ENCODE results near the gene AP3D1.

The AP3D1 gene

DNA sequence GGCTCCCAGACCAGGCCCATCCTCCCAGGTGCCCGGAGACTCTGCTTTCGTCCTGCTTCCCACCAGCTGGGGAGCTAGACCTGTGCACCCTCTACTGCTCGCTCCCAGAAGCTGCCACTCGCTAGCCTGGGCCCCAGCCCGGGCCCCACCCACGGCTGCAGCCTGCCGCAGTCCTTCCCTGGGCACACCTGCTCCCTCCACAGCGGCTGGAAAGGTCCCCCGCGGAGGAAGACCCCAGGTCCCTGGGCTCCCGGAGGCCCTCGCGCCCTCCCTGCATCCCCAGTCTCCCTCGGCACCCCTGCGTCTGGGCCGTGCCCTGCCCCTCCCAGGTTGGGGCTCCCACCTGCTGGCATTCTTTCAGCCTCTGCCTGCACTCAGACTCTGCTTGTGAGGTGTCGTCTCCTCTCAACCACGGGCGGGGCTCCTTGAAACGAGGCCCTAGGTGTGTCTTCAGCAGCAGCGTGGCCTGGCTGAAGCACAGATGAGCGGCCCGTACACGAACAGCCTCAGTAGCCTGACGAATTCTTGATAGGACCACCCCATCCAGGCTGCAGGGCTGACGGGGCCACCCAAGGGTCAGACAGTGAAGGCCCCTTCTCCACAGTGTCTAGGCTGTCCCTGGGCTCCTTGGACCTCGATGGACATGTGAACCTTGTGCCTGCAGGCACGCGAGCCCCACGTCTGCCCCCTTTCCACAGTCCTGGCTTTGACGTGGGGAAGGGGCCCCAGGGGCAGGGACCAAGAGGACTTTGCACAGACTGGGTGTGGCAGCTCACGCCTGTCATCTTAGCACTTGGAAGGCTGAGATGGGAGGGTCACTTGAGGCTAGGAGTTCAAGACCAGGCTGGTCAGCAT, 40.3 kb upstream of the AP3D1 start:
- H3K36me3 ChIP-seq (ENCODE audit: insufficient read depth, low read depth, low read length), result peaks cover 62% of the 10 kb centered on the region
- no peak overlapping the region for H3K9ac ChIP-seq (ENCODE audit: low read depth, low read length)

DNA sequence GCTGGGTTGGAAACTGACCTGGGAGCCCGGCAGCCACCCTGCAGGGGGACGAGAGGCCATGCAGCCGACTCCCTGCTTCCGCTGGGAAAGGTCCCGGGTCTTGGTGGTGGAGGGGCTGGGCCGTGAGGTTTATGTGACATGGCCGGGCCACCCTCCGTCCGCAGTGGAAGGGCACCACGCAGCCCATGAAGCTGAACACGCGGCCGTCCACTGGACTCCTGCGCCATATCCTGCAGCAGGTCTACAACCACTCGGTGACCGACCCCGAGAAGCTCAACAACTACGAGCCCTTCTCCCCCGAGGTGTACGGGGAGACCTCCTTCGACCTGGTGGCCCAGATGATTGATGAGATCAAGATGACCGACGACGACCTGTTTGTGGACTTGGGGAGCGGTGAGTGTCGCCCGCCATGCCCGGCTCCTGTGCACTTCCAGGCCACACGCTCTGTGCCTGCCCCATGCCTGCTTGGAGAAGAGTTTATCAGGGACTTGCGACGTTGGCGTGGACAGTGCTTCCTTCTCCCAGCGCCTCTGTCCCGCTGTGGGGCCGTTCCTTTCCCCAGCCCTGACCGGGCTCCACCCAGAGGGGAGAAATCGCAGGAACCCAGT, 39.6 kb upstream of the AP3D1 start:
- no peaks in the 10 kb centered on the region for H3K9me3 ChIP-seq (ENCODE audit: insufficient read depth, low read depth, low read length)
- H3K27ac ChIP-seq (ENCODE audit: low read length), result no peak overlapping the region
- no peaks in the 10 kb centered on the region for H3K27me3 ChIP-seq (ENCODE audit: insufficient read depth, low read length)
- H3K4me1 ChIP-seq (ENCODE audit: insufficient read depth, low read length), result no peaks in the 10 kb centered on the region
- H3K9ac ChIP-seq (ENCODE audit: low read depth, low read length), result no peak overlapping the region
- H3K4me3 ChIP-seq (ENCODE audit: low read length), result no peak overlapping the region
- H3K36me3 ChIP-seq (ENCODE audit: insufficient read depth, low read depth, low read length), result peaks cover 68% of the 10 kb centered on the region

More for the DNA sequence above, 40.3 kb upstream of the AP3D1 start:
- no peaks in the 10 kb centered on the region for H3K27me3 ChIP-seq (ENCODE audit: insufficient read depth, low read length)
- no peak overlapping the region for H3K4me3 ChIP-seq (ENCODE audit: low read length)
- no peak overlapping the region for H3K27ac ChIP-seq (ENCODE audit: low read length)
- H3K4me1 ChIP-seq (ENCODE audit: insufficient read depth, low read length), result no peaks in the 10 kb centered on the region
- H3K9me3 ChIP-seq (ENCODE audit: insufficient read depth, low read depth, low read length), result no peaks in the 10 kb centered on the region

DNA sequence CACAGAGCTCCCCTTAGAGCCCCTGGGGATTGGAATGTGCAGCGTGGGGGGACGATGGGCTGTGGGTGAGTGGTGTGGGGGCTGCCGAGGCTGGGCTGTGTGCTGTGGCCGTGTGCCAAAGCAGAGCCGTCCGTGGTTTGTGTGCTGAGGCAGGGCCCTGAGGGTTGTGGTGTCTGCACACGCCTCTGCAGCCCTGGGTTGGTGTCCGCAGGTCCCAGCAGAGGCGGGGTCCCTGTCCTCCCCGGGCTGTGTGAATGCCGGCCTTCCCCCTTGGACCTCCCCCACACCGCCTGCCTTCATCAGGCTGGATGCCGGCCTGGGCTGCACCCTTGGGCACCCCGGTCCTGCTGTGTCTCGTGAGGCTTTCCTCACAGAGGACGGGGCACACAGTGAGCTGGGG, 38.5 kb upstream of the AP3D1 start:
- Histone ChIP-seq H3K27me3 (ENCODE audit: insufficient read depth, low read length) (no peaks in the 10 kb centered on the region), H3K9me3 (ENCODE audit: insufficient read depth, low read depth, low read length) (no peaks in the 10 kb centered on the region), H3K9ac (ENCODE audit: low read depth, low read length) (no peak overlapping the region), H3K36me3 (ENCODE audit: insufficient read depth, low read depth, low read length) (peaks cover 68% of the 10 kb centered on the region), H3K4me1 (ENCODE audit: insufficient read depth, low read length) (no peaks in the 10 kb centered on the region), H3K4me3 (ENCODE audit: low read length) (no peak overlapping the region), H3K27ac (ENCODE audit: low read length) (no peak overlapping the region)

DNA sequence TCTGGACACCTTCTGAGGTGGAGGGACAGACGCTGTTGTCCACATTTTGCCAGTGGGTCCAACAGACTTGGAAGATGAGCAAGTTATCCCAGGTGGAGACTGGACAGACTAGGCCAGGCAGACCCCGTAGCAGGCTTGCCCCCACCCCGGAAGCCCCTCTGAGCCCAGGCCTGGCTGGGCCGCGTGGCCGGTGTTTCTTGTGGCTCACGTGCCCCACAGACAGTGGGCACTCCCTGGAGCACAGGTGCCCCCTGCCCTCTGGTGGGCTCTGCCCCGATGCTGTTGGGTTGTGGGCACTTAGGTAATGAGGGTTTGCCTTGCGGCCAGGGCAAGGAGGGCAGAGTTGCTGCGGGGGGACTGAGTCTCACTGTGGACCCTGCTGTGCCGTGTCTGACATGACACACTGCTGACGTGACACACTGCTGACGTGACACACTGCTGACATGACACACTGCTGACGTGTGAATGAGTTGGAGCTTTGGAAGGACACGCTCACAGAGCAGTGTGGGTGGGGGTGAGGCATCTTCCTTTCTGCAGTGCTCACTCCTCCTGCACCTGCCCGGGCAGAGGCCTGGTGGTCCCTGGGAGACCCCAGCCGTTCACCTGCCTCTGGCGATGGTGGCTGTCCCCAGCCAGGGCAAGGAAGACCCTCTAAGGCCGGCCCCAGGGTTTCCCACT, 37.5 kb upstream of the AP3D1 start:
- Histone ChIP-seq H3K9ac (ENCODE audit: low read depth, low read length) (no peak overlapping the region), H3K27ac (ENCODE audit: low read length) (no peak overlapping the region), H3K36me3 (ENCODE audit: insufficient read depth, low read depth, low read length) (peaks cover 60% of the 10 kb centered on the region), H3K4me3 (ENCODE audit: low read length) (no peak overlapping the region), H3K27me3 (ENCODE audit: insufficient read depth, low read length) (no peaks in the 10 kb centered on the region), H3K4me1 (ENCODE audit: insufficient read depth, low read length) (no peaks in the 10 kb centered on the region), H3K9me3 (ENCODE audit: insufficient read depth, low read depth, low read length) (no peaks in the 10 kb centered on the region)

DNA sequence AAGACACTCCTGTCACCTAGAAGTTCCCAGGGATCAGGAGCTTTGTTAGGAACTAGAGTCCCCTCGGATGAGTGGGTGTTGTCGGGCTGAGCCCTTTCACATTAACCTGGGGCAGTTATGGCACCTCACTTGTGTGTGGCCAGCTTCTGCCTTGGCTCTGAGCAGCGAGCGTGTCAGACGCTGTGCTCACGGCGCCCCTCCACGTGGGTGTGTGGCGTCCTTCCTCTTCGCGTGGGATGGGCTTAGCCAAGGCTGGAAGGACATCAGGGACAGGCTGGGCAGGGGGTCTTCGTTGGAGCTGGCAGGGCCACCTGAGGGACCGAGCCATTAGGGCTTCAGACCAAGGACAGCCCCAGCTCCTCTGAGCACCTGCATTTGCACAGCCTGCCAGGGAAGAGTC, 35.8 kb upstream of the AP3D1 start:
- Histone ChIP-seq H3K27ac (ENCODE audit: low read length) (no peak overlapping the region), H3K36me3 (ENCODE audit: insufficient read depth, low read depth, low read length) (peaks cover 50% of the 10 kb centered on the region), H3K4me3 (ENCODE audit: low read length) (no peak overlapping the region), H3K27me3 (ENCODE audit: insufficient read depth, low read length) (no peaks in the 10 kb centered on the region), H3K4me1 (ENCODE audit: insufficient read depth, low read length) (no peaks in the 10 kb centered on the region), H3K9ac (ENCODE audit: low read depth, low read length) (no peak overlapping the region), H3K9me3 (ENCODE audit: insufficient read depth, low read depth, low read length) (no peaks in the 10 kb centered on the region)

DNA sequence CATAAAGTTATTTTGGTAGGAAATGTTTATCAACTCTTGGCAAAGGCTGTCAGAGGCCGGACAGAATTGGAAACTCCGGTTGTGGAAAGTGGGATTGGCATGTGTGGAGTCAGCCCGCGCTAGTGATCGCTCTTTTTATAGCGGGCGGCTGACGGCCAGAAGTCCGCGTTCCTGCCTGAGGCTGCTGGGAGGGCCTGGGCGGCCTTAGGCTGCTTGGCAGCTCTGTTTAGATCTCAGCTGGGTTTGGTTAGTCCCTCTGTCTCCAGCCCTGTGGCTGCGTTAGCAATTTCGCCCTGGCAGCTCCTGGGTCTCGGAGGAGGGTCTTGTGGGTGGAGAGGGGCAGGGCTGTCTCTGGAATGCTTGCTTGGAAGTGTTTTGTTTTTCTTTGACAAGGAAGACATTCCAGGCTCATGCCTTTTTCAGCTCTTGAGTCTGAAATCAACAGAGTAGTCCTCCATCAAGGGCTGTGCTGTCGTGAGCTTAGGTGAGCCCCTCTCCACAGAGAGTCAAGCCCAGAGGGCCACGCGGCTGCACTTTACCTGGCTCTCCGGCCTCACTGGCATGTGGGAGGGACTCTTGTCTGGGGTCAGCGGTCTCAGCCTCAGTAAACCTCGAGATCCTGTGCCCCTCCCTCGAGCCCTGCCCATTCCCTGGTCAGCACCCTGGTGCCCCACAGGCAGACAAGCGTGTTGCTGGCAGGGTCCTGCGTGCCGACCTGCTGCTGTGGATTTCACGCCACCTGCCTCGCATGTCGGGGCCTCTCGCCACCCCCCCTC, 34.9 kb upstream of the AP3D1 start:
- H3K27ac ChIP-seq (ENCODE audit: low read length), result no peak overlapping the region
- H3K4me3 ChIP-seq (ENCODE audit: low read length), result no peak overlapping the region
- no peaks in the 10 kb centered on the region for H3K9me3 ChIP-seq (ENCODE audit: insufficient read depth, low read depth, low read length)
- no peaks in the 10 kb centered on the region for H3K4me1 ChIP-seq (ENCODE audit: insufficient read depth, low read length)
- no peaks in the 10 kb centered on the region for H3K27me3 ChIP-seq (ENCODE audit: insufficient read depth, low read length)
- H3K9ac ChIP-seq (ENCODE audit: low read depth, low read length), result no peak overlapping the region
- H3K36me3 ChIP-seq (ENCODE audit: insufficient read depth, low read depth, low read length), result peaks cover 42% of the 10 kb centered on the region

DNA sequence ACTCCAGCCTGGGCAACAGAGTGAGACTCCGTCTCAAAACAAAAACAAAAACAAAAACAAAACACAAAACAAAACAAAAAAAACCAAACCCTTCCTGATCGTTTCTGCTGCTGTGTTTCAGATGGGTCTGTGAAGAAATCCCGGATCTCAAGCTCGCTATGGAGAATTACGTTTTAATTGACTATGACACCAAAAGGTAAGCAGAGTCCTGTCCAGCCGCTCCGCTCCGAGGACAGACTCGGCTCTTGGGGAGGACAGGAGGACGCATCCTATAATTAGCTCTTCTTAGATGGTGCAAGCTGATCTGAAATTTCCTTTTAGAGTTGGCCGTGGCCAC, 34.3 kb upstream of the AP3D1 start:
- Histone ChIP-seq H3K27ac (ENCODE audit: low read length) (no peak overlapping the region), H3K9ac (ENCODE audit: low read depth, low read length) (no peak overlapping the region), H3K9me3 (ENCODE audit: insufficient read depth, low read depth, low read length) (no peaks in the 10 kb centered on the region), H3K4me3 (ENCODE audit: low read length) (no peak overlapping the region), H3K27me3 (ENCODE audit: insufficient read depth, low read length) (no peaks in the 10 kb centered on the region), H3K4me1 (ENCODE audit: insufficient read depth, low read length) (no peaks in the 10 kb centered on the region), H3K36me3 (ENCODE audit: insufficient read depth, low read depth, low read length) (peaks cover 42% of the 10 kb centered on the region)

DNA sequence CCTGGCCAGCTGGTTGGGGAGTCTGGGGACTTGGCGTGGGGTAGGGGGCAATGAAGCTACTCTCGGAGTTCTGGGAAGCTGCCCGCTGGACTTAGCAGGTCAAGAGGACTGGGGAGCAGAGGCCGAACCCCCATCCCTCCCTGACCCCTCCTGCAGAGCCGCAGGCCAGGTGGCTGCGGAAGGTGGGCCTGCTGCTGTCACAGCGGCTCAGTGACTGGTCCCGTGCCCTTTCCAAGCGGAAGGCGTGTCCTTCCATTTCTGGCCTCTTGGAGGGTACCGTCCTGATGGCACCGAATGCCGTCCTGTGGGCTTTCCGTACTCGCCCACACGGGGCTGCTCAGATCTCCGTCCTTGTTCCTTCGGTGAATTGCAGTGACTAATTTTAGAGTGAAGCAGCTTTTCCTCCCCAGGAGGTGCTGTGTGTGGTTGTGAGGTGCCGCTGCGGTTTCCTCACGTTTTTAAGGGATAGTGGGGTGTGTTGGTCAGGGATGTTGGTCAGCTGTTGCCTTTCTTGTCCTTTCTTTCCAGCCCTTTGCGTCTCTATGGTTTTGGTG, 33.1 kb upstream of the AP3D1 start:
- H3K4me1 ChIP-seq (ENCODE audit: insufficient read depth, low read length), result no peaks in the 10 kb centered on the region
- no peaks in the 10 kb centered on the region for H3K27me3 ChIP-seq (ENCODE audit: insufficient read depth, low read length)
- H3K36me3 ChIP-seq (ENCODE audit: insufficient read depth, low read depth, low read length), result peaks cover 38% of the 10 kb centered on the region
- H3K9ac ChIP-seq (ENCODE audit: low read depth, low read length), result no peak overlapping the region
- no peak overlapping the region for H3K27ac ChIP-seq (ENCODE audit: low read length)
- H3K9me3 ChIP-seq (ENCODE audit: insufficient read depth, low read depth, low read length), result no peaks in the 10 kb centered on the region
- H3K4me3 ChIP-seq (ENCODE audit: low read length), result no peak overlapping the region

DNA sequence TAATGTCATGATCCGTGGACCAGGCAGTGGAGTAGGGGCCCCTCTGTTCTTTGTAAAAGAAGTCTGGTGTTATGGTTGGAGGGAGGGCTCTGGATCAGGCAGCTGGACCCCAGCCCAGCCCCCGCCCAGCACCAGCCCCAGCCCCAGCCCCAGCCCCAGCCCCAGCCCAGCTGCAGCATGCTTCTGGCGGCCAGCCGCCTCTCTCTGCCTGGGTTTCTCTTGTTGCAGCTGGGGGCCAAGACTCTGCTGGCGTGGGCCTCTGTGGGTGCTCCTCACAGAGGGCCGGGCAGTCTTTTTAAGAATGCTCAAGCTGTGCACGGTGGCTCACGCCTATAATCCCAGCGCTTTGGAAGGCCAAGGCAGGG, 30.2 kb upstream of the AP3D1 start:
- Histone ChIP-seq H3K36me3 (ENCODE audit: insufficient read depth, low read depth, low read length) (peaks cover 22% of the 10 kb centered on the region; the same call in 1 of the 2 replicates), H3K4me3 (ENCODE audit: low read length) (no peak overlapping the region), H3K9ac (ENCODE audit: low read depth, low read length) (no peak overlapping the region), H3K9me3 (ENCODE audit: insufficient read depth, low read depth, low read length) (no peaks in the 10 kb centered on the region), H3K27me3 (ENCODE audit: insufficient read depth, low read length) (no peaks in the 10 kb centered on the region), H3K27ac (ENCODE audit: low read length) (no peak overlapping the region), H3K4me1 (ENCODE audit: insufficient read depth, low read length) (no peaks in the 10 kb centered on the region)

DNA sequence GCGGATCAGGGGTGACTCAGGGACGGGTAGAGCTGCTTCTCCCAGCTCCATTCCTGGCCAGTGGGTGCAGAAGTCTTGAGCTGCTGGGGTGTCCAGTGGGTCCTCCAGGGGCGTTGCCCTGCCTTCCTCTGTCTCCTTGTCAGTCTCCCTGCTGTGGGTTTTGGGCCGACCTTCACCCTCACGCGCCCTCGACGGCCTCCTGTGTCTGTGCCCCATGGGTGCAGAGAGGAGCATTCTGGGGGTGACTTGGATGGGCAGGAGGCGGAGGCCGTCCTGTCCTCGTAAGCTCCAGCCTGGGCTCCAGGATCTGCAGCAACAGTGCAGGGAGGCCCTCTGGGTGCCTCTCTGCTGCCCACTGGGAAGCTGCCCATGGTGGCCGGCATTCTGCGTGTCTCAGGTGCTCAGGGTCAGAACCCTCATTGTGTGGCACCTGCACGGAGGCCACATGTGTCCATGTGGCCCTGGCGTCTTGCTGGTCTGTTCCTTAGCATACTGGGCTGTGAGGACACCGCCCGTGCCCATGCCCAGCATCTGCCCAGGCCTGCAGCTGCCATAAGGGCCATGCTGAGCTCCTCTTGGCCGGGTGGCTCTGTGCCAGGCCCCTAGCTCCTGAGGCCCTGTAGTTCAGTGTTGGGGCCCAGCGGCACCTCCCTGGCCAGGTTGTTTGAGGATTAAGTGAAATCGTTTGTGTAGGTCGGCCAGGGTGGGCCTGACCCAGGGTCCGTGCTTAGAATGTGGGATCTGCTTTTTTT, 29.7 kb upstream of the AP3D1 start:
- Histone ChIP-seq H3K27ac (ENCODE audit: low read length) (no peak overlapping the region), H3K9me3 (ENCODE audit: insufficient read depth, low read depth, low read length) (no peaks in the 10 kb centered on the region), H3K27me3 (ENCODE audit: insufficient read depth, low read length) (no peaks in the 10 kb centered on the region), H3K9ac (ENCODE audit: low read depth, low read length) (no peak overlapping the region), H3K4me1 (ENCODE audit: insufficient read depth, low read length) (no peaks in the 10 kb centered on the region), H3K36me3 (ENCODE audit: insufficient read depth, low read depth, low read length) (peaks cover 17% of the 10 kb centered on the region; the same call in 1 of the 2 replicates), H3K4me3 (ENCODE audit: low read length) (no peak overlapping the region)

DNA sequence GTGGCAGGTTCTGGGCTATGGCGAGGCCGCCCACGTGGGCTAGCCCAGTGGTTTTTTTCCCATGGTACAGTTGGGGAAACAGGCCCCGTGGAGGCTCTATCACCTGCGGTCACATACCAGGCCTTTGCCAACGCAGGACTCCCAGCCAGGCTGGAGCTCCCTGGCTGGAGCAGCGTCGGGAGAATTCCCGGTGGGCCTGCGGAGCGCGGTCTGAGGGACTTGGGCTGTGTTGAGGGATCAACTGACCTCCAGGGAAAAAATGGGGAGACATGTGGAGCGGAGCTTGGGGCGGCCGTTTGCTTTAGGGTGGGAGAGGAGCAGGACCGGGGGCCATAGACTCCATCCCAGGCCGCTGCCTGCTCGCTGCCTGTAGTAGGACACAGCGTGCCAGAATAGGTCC, 28.7 kb upstream of the AP3D1 start:
- Histone ChIP-seq H3K27me3 (ENCODE audit: insufficient read depth, low read length) (no peaks in the 10 kb centered on the region), H3K36me3 (ENCODE audit: insufficient read depth, low read depth, low read length) (peaks cover 10% of the 10 kb centered on the region; the same call in 1 of the 2 replicates), H3K9ac (ENCODE audit: low read depth, low read length) (no peak overlapping the region), H3K27ac (ENCODE audit: low read length) (no peak overlapping the region), H3K4me3 (ENCODE audit: low read length) (no peak overlapping the region), H3K4me1 (ENCODE audit: insufficient read depth, low read length) (no peaks in the 10 kb centered on the region), H3K9me3 (ENCODE audit: insufficient read depth, low read depth, low read length) (no peaks in the 10 kb centered on the region)
